Fibroblast of skin of right biceps (primary cell): ENCODE results near the gene DNAJC5.

Experiments used
- DNase-seq: peaks from one replicate; pipeline ENCODE4 v3.0.0-alpha.2; 2013

DNAJC5 gene

DNA sequence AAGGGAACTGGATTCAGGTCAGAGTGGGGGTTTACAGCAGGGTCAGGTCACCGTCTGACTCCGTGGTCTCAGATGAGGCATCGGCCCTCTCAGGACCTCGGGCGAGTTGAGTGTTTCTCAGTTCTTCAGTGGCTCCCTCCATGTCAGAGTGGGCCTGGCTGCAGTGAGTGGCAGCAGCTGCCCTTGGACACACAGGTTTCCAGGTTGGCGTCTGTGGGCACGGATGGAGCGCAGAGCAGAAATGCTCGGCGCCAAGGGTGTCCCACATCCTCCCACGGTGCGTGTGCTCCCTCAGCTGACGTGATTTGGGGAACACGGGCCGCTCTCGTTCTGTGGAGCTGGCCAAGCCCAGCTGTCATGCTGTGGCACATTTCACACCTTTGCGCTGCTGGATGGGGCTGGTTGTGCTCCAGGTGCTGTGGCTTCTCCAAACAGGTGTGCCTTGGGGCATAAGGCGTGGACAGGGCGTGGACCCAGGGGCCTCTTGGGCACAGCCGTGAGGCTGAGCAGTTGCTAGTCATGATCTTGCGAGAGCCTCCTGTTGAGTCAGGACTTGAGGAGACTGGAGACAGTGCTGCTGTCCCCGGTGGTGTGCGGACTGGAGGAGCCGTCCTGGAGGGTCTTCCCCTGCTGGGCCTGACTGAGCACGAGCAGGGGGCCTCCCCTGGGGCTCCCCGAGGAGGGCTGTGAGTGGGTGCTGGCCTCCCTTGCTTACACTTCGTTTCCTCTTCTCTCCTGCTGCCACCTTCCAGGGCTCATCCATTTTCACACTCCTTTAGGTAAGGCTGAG is 9.5 kb upstream of the DNAJC5 start:
- no peak for DNase-seq

DNA sequence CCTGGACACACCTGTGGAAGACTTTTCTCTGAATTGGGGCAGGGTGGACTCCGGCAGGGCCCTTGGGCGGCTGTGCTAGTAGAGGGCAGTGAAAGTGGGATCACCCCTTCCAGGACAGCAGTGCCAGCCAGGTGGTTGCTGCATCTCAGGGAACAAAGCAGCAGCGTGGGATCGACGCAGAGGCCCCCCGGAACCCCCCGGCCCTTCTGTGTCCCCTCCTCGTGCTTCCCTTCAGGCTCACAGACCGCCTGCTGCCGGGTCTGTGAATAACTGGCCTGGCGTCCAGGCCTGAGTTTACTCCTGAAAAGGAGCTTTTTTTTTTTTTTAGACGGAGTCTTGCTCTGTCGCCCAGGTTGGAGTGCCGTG is 8.9 kb upstream of the DNAJC5 start:
- no peak for DNase-seq

DNA sequence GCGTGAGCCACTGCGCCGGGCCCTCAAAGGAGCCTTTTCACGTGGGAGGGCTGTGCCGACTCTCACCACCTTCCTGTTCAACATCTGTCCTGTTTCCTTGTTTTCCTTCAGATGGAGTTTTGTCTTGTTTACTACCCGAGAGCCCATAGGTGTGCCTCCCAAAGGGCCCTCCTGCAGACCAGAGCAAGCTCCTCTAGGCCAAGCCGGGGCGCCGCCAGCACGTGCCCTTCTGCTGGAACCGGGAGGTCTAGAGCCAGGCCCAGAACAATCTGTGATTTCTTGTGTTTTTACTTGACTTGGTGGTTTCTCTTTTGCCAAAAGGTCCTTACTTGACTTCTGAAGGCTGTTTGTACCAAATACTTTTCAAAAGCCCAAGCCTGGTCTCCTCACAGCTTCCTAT is 8.0 kb upstream of the DNAJC5 start:
- DNase-seq, result no peak

DNA sequence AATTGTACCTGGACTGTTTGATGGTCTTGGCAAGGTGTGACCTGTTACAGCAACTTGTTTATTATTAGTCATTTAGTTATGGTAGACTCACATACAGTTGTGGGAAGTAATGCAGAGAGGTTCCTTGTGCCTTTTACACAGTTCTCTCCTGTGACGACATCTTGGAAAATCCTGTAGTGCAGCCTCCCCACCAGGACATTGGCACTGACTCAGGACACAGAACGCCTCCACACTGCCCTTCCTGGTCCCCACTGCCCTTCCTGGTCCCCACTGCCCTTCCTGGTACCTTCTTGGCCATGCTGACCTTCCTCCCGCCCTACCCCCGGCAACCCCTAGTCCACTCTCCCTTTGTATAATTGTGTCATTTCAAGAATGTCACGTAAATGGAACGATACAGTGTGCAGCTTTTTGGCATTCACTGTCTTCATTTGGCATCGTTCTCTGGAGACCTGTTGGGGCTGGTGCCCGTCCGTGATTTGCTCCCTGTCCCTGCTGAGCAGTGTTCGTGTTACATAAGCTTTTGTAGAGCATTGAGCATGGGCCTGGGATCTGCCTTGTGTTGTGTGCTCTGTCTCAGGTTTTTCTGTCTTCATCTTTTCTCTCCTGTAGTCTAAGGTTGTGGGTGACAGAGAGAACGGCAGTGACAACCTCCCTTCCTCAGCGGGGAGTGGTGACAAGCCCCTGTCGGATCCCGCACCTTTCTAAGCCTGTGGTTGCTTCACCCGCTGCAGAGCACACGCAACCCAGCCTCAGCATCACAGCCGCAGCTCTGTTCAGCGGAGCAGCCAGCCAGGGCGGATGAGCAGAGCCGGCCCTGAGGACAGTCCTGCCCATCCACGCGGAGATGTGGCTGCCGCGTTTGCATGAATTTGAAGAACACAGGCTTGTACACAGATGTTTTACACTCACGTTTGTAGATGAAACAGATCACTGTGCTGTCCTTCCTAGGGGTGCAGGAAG is 5.4 kb upstream of the DNAJC5 start:
- no peak for DNase-seq

DNA sequence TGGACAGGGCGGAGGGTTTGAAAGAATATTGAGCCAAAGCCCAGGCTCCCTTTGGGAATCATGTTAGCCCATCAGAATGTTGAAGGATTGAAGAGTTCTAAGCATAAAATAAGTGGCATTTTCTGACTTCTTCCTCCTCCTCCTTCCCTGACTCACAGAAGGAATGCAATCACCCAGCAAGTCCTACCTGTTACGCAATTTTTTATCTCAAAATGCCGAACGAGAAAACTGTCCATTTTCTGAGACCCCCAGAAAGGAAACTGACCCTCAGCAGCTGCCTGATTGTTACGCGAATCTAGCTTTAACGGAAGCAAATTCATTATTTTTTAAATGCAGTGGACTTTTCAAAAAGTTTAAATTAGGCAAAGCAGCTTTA is 4.7 kb upstream of the DNAJC5 start:
- DNase-seq, result no peak

DNA sequence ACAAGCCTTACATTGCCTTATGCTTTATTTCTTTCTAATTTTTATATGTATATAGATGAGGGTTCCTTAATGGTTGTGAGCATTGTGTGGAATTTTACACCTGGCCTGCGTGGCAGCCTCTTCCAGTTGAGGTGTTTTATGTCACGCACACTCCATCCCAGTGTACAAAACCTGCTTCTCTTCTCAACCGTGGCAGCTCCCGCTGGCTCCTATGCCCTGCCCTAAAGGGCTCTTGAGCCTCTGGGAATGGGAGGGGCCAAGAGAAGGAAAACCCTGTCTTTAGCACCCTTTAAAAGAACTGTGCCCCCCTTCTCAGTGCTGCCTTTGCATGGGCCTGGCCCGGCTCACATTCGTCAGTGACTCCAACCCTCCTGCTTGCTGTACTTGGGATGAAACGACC is 4.3 kb upstream of the DNAJC5 start:
- no peak for DNase-seq

DNA sequence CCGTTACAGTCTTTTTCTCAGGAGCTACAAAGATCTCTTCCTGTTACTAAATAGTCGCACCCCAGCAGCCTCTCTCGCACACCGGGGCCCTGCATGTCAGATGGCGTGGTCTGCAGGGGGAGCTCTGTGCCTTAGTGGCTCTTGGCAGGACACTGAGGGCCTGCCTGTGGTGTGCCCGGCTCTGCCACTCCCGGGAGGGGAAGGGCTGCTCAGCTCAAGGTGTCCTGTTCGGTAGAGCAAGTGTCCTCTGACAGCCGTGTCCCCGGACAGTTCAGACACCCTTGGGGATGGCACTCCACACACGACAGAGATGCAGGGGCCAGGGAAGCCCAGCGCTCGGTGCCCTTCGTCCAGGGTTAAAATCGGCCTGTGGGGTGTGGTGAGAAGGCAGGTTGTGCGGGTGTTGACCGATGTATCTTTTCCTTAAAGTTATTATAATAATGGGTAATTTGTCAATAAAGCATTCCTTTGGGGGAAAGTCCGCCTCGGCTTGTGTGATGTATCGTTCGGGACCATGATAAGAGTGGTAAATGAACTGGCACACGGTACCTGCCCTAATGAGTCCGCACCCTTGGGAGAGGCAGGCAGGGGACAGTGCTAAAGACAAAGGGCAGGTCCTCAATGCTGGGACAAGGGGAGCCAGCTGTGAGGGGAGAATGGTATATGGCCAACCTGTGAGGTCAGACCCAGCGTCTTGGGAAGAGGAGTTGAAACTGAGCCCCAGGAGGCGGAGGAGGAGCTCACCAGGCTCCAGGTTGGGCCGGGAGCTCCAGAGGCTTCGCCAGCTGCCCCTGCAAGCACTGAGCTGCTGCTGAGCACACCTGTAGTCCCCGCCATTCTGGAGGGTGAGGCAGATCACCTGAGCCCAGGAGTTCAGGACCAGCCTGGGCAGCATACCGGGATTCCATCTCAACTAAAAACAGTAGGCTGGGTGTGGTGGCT is 3.6 kb upstream of the DNAJC5 start:
- DNase-seq, result no peak

DNA sequence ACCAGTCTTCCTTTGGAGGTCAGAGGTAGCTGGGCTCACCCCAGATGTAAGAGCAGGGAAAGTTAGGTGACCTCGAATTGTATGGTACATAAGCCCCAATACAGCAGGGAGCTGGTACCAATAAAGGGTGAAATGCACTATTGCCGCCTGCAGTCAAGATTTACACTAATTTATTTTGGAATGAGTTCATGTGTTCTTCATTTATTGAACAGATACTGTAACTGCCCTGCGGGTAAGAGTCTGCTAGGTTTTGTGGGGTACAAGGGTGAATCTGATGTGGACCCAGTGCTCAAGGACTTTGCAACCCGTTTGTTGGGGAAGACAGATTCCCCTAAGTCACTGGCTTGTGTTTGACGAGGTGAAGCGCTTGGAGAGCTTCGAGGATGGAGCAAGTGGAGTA is 2.5 kb upstream of the DNAJC5 start:
- no peak for DNase-seq

DNA sequence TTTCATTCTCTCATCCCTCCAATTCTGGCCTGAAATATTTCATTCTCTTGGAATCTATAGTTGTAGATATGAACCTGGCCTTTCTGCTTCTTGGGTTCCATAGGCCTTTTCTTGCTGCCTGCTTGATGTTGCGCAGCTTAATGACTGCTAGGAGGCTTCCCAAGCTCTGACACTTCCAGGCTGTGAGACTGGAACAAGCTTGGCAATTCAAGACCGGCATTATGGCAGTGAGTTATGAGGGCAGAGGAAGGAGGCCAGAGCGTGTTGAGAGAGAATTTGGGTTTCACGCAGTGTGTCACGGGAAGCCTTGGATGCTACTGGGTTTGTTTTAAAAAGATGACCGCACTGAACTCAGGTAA is 948 bp upstream of the DNAJC5 start:
- no peak for DNase-seq

DNA sequence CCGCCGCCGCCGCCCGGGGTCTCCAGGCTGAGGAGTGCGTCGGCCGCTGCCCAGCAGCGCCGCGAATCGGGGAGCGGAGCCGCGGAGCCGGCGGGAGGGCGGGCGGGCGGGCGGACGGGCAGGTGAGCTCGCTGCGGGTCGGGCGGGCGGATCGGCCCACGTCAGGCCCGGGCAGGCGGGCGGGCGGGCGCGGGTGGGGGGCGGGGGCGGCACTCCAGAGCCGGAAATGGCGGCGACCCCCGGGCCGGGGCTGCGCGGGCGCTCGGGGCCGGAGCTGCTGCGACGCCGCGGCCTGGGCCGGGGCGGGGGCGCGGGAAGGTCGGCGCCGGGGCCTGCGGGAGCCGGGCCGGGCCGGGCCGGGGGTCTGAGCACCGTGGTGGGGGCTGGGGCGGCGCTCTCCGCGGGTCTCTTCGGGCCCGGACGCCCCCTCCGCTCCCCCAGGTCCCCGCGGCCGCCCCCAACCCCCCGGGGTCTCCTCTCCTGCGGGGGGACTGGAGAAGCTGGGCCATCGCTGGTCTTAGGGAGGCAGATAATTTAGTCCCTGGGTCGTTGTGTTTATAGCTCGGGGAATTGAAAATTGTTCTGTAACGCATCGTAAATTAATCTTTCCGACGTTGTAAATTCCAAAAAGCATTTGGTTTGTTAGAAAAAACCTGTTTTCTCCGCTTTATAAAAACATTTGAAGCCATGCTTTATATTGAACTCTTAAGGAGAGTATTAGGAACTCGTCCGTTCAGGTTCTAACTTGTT is 451 bp downstream of the DNAJC5 start:
- DNase-seq, result no peak

DNA sequence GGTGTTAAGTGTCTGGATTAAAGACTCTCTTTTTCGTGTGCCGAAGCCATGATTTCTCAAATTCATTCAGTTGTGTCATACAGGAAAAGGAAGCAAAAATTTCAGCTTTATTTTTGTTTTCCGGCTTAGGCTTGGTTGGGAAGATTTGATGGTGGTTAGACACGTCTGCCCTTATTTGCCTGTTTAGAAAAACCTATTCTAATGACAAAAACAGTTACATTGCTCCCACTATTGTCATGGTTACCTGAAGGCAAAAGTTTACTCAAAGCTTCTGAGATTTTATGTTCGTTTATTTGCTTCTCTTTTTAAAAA is 982 bp downstream of the DNAJC5 start:
- peak; percentile 10 for DNase-seq

DNA sequence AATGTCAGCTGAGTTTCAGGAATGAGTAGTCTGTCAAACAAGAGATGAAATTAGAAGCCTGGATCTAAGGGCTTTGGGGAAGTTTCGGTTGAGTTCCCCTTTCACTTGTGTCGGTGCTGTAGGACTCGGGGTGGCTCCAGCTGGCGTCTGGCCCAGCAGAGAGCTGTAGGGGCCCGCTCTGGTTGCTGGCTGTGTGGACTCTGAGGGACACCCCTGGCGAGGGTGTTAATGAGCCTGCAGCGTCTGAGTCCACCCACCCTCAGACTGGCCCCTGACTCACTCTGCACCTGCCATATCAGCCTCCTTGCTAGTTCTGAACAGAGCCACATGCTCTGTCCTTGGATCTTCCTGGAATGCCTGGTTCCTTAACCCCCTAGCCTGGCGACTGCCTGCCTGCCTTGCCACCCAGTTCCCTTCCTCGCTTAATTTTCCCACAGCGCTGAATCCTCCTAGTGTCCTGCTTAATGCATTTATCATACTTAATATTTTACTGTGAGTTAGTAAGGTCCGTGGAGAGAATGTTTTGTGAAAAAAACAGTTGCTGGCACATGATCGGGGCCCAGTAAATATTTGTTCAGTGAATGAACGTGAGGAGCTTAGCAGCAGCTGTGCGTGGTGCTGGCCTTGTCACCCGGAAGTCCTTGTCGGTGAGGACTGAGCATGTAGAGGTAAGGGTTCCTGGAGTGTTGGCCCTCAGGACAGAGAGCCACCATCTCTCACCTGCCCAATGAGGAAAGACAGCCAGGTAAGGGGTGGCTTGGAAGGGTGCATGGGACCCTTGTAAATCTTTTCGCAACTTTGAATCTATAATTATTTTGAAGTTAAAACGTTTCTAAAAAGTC is 1.6 kb downstream of the DNAJC5 start:
- peak; percentile 5 for DNase-seq

DNA sequence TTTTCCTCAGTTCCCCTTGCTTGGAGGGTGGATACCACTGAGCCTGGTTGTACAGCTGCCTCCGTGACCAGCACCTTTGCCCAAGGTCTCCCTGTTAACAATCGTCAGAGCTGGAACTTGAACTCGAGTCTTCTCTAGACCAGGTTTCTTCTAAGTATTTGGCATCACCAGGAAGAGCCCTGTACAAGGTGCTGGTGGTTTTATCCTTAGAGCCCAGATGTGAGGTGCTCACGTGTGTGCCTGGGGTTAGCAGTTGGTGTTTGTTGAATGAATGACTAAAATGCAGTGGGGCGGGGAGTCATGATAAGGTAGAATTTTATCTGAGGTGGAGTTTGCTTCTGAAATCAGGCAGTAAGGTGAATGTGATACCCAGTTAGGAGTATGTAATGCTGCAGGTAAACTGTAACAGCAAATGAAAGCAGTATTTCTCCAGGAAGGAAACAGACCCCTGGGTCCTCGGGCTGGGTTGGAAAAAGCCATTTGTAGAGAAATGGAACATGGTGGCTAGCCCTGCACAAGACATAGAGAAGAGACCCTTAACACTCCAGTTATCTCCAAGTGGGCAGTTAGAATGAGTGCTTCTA is 3.1 kb downstream of the DNAJC5 start:
- DNase-seq, result no peak

DNA sequence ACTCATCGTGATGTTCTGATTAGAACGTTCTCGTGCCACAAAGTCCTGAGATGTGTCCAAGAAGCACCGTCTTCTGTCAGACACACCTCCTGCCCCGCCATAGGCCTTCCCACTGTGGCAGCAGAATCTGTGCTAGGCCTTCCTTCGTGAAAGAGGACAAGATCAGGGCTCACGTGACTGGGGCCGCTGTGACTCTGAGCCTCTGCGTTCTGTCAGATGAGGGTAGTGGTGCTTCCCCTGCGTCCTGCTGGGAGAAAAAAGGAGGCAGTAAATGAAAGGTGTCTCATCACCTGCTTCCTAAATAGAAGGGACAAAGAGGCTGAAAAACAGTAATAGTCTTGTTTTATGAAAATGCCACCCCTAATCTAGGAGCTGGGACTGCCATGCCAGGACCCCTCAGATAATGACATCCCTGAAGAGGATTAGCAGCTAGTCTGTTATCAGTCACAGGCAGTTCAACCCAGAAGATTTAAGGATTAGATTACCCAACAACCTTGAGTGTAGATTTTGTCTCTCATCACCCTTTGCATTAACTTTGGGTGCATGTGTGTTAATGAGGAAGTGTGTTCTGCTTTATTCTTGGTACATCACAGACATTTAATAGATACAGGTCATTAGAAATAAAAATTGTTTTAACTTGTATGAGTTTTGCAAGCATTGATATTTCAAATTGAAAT is 4.1 kb downstream of the DNAJC5 start:
- DNase-seq, result no peak

DNA sequence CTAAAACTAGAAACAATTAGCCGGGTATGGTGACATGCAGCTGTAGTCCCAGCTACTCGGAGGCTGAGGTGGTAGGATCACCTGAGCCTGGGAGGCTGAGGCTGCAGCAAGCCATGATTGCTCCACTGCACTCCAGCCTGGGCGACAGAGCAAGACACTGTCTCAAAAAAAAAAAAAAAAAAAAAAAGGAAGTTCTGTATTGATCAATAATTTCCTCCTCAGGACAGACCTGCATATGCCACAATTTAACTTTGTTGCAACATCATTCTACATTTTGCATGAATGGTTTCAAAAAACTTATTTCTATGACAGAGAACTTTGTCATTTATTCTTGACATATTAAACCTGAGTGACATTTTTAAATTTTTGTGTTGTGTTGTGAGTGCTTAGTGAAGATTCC is 5.5 kb downstream of the DNAJC5 start:
- DNase-seq, result no peak

DNA sequence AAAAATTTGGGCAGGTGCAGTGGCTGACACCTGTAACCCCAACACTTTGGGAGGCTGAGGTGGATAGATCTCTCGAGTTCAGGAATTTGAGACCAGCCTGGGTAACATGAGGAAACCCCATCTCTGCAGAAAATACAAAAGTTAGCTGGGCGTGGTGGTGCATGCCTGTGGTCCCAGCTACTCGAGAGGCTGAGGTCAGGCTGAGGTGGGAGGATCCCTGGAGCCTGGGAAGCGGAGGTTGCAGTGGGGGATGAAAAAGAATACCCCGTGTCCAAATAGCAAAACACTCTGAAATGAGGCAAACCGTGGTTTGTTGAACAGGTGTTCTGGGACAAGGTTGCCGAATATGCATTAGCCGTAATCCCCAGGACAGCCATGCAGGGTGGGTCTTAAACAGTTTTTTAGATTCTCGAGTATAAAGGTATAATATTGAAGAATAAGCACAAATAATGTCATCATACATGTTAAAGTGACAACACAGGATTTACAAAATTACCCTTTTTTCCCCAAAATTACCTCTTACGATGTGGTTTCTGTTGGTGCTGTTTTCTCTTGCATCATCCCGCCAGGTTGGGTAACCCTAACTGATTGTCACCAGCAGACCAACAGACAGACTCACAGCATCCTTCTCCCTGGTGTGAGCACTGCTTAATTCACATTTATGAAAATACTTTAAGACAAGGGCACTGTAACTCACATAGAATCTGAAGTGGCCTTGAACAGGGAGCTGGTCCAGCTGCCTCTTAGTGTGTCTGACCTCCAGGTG is 9.1 kb downstream of the DNAJC5 start:
- no peak for DNase-seq

DNA sequence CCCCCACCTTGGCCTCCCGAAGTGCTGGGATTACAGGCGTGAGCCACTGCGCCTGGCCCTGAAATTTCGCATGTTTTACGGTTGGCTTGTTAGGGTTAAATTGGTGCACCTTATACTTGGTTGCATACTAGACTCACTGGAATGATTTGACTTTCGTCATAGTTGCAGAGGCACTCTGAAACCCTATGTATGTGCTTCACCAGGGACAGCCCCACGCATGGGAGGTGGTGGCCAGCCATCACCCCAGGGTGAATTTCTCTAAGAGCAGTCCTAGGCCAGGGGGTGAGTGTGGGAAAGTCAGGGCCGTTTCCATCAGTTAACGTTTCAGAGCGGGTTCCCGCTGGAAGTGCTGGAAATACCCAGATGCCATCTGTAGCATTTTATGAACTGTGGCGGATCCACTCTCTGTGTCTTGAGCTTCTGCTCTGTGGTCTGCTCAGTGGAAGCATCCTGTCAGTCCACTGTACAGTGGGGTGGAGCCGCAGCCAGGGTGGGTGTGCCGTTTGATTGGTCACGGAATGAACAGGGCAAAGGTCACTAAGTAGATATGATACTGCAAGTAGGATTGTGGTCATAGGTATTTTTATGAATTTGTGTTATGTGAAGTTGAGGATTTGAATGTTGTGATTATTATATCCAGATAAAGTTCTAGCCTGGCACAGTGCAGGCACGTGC is 13.2 kb downstream of the DNAJC5 start:
- no peak for DNase-seq

DNA sequence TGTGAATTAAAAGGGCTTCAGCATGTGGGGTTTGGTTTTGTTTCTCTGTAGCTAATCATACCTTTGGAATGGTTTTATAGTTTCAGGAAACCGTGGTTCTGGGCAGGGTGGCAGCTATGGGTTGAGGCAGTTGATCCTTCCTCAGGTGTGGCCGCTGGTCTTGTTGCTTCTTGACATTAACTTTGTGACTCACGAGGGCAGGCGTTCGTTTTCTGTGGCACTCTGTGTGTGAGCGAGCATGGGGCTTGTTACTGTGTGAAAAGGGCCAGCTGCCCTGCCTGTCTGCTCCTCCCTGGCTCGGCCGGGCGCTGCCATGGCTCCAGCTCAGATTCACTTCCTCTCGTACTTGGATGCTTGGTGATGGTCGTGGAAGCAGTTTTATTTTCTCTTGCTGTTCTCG is 16.2 kb downstream of the DNAJC5 start:
- no peak for DNase-seq

DNA sequence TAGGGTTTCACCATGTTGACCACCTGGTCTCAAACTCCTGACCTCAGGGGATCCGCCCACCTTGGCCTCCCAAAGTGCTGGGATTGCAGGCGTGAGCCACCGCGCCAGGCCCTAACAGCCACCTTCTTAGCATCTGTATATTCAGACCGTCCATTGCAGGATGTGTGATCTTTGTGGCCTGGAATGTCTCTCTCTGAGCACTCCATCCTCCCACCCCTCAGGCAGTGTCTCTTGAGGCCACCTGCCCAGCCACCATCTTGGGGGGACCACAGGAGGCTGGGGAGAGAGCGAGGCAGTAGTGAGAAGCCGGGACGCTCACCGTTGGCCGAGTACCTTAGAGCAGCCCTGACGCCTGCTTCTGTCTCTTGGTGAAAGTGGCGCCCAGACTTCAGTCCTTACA is 18.8 kb downstream of the DNAJC5 start:
- no peak for DNase-seq
